Measurements from ENCODE around the gene MRPL46.

Gene MRPL46

DNA sequence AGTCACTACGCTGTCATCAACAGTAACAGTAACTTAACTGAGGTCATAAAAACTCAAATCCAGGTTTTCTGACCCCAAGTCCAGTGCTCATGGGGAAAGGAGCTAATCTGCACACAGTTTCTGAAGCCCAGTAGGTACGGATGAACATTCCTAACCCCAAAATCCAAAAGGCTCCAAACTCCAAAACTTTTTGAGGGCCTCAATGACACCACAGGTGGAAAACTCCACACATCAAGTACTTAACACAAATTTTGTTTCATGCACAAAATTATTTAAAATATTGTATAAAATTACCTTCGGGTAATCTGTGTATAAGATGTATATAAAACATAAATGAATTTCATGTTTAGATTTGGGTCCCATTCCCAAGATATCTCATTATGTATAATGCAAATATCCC, 10.5 kb downstream of the MRPL46 start:
- H3K36me3 ChIP-seq (ENCODE audit: insufficient read depth, low read length): peaks cover 36% of the 10 kb centered on the region
- no peaks in the 10 kb centered on the region for H3K9me3 ChIP-seq (ENCODE audit: insufficient read depth, low read depth, low read length)
- H4K20me1 ChIP-seq (ENCODE audit: insufficient read depth, low read length, poor library complexity, severe bottlenecking): no peaks in the 10 kb centered on the region
- H3F3A ChIP-seq (ENCODE audit: low read depth): no peaks in the 10 kb centered on the region
- no peak overlapping the region for H3K4me3 ChIP-seq (ENCODE audit: low read length, poor library complexity, severe bottlenecking)
- H3K9me2 ChIP-seq (replicated peaks; ENCODE audit: low read depth, low read length): no peaks in the 10 kb centered on the region
- no peaks in the 10 kb centered on the region for H3K79me2 ChIP-seq (ENCODE audit: insufficient read depth, low read length)
- H3K4me2 ChIP-seq (ENCODE audit: low read depth, low read length, poor library complexity, severe bottlenecking): no peak overlapping the region
- no peak overlapping the region for H3K9ac ChIP-seq (ENCODE audit: low read depth, low read length, poor library complexity, severe bottlenecking)
- H3K4me1 ChIP-seq (ENCODE audit: insufficient read depth, low read length, poor library complexity, severe bottlenecking): no peaks in the 10 kb centered on the region
- TF ChIP-seq CTCF (conservative IDR thresholded peaks at IDR 0.05; ENCODE audit: low read length) (no peak), EZH2phosphoT487 (IDR thresholded peaks at IDR 0.05; ENCODE audit: borderline replicate concordance) (no peak)
- H3K27me3 ChIP-seq (ENCODE audit: insufficient read depth, low read length, poor library complexity, severe bottlenecking): no peaks in the 10 kb centered on the region
- H2AFZ ChIP-seq (ENCODE audit: low read length): no peak overlapping the region

DNA sequence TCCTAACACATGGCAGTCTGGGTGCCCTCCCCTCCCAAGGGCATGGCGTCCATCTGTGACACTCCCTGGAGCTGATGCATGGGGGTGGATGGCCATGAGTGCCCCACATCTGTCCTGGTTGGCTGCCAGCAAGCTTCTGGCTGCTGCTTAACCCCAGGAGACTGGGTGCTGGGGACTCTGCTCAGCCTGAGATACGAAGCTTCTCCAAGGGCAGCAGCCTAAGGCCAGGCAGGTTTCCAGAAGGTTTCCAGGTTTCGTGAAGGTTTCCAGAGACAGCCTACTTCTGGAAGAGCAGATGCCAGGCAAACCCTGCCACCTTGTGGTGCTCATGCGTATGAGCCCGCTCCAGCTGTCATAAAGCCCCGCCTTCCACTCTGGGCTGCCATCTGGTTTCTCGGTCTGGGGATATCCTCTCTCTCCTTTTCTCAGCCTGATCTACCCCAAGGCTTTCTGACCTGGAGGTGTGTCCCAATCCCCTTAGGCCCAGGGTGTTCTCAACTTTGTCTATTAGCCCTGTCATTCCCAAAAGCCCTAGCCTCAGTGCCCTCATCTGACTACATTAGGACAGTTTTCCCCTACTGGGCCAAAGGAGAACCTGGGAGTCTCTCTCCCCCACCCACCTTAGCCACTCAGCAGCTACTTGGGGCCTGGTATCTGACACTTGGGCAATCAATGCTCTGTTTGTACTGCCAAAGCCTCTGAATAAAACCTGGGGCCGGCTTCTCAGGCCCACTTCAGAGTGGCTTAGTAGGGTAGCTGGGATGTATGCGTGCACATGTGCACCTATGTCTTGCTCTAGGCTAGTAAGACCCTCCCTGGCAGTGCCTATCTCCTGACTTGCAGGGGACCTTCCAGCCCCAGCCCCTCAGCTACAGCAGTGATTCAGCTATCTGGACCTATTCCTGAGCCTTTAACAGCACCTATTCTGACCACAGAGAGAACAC, 12.0 kb downstream of the MRPL46 start:
- Histone ChIP-seq H4K20me1 (ENCODE audit: insufficient read depth, low read length, poor library complexity, severe bottlenecking) (no peaks in the 10 kb centered on the region), H3K4me2 (ENCODE audit: low read depth, low read length, poor library complexity, severe bottlenecking) (no peak overlapping the region), H3K4me3 (ENCODE audit: low read length, poor library complexity, severe bottlenecking) (no peak overlapping the region), H3K9me3 (ENCODE audit: insufficient read depth, low read depth, low read length) (no peaks in the 10 kb centered on the region), H3K9ac (ENCODE audit: low read depth, low read length, poor library complexity, severe bottlenecking) (no peak overlapping the region), H3K36me3 (ENCODE audit: insufficient read depth, low read length) (peaks cover 22% of the 10 kb centered on the region; the same call in 1 of the 2 replicates), H3K27me3 (ENCODE audit: insufficient read depth, low read length, poor library complexity, severe bottlenecking) (no peaks in the 10 kb centered on the region), H3F3A (ENCODE audit: low read depth) (no peaks in the 10 kb centered on the region), H2AFZ (ENCODE audit: low read length) (no peak overlapping the region), H3K4me1 (ENCODE audit: insufficient read depth, low read length, poor library complexity, severe bottlenecking) (no peaks in the 10 kb centered on the region), H3K9me2 (replicated peaks; ENCODE audit: low read depth, low read length) (no peaks in the 10 kb centered on the region), H3K79me2 (ENCODE audit: insufficient read depth, low read length) (no peaks in the 10 kb centered on the region)
- TF ChIP-seq CTCF (conservative IDR thresholded peaks at IDR 0.05; ENCODE audit: low read length): peak; percentile 89
- no peak for TF ChIP-seq EZH2phosphoT487 (IDR thresholded peaks at IDR 0.05; ENCODE audit: borderline replicate concordance)

DNA sequence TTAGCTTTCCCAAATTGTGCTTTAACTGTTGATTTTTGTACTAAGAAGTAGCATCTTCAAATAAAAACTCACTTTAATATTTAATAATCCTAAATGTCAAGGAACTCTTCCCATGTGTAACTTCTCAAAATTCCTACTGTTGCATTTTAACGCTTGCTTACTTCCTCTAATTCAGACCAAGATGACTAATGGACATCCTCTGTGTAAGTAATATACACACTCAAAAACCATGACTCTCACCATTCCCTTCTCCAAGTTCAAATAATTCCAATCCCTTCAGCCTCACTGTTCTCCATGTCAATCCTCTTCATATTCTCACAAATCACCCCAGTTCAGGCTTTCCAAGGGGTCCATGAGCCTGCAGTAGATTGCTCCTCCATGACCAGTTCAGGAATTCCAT, 13.0 kb downstream of the MRPL46 start:
- no peak for TF ChIP-seq CTCF (conservative IDR thresholded peaks at IDR 0.05; ENCODE audit: low read length)
- TF ChIP-seq EZH2phosphoT487 (IDR thresholded peaks at IDR 0.05; ENCODE audit: borderline replicate concordance): no peak
- H3K4me2 ChIP-seq (ENCODE audit: low read depth, low read length, poor library complexity, severe bottlenecking): no peak overlapping the region
- H3K9ac ChIP-seq (ENCODE audit: low read depth, low read length, poor library complexity, severe bottlenecking): no peak overlapping the region

More for the DNA sequence above, 13.0 kb downstream of the MRPL46 start:
- Histone ChIP-seq H2AFZ (ENCODE audit: low read length) (no peak overlapping the region), H4K20me1 (ENCODE audit: insufficient read depth, low read length, poor library complexity, severe bottlenecking) (no peaks in the 10 kb centered on the region), H3K4me1 (ENCODE audit: insufficient read depth, low read length, poor library complexity, severe bottlenecking) (no peaks in the 10 kb centered on the region), H3K27me3 (ENCODE audit: insufficient read depth, low read length, poor library complexity, severe bottlenecking) (no peaks in the 10 kb centered on the region), H3K9me2 (replicated peaks; ENCODE audit: low read depth, low read length) (no peaks in the 10 kb centered on the region), H3K4me3 (ENCODE audit: low read length, poor library complexity, severe bottlenecking) (no peak overlapping the region), H3K79me2 (ENCODE audit: insufficient read depth, low read length) (no peaks in the 10 kb centered on the region), H3K36me3 (ENCODE audit: insufficient read depth, low read length) (peaks cover 12% of the 10 kb centered on the region; the same call in 1 of the 2 replicates), H3F3A (ENCODE audit: low read depth) (no peaks in the 10 kb centered on the region), H3K9me3 (ENCODE audit: insufficient read depth, low read depth, low read length) (no peaks in the 10 kb centered on the region)

Measured in Loucy (cell line).